DMS 273 (cell line): ENCODE results near the gene ZNF438.
A peak's percentile ranks its signal among the peaks of the same experiment; 100 is the strongest.
"Not testable (repeated sequence)": the region's sequence is repeated elsewhere in the genome, so short reads cannot be mapped to it uniquely, and the experiment has no call there.

Experiments
- DNase-seq: peaks from one replicate; lab custom pipeline; 2025; ENCODE audit not compliant: unreplicated experiment; lab: John Stamatoyannopoulos, UW

Gene ZNF438, protein sequence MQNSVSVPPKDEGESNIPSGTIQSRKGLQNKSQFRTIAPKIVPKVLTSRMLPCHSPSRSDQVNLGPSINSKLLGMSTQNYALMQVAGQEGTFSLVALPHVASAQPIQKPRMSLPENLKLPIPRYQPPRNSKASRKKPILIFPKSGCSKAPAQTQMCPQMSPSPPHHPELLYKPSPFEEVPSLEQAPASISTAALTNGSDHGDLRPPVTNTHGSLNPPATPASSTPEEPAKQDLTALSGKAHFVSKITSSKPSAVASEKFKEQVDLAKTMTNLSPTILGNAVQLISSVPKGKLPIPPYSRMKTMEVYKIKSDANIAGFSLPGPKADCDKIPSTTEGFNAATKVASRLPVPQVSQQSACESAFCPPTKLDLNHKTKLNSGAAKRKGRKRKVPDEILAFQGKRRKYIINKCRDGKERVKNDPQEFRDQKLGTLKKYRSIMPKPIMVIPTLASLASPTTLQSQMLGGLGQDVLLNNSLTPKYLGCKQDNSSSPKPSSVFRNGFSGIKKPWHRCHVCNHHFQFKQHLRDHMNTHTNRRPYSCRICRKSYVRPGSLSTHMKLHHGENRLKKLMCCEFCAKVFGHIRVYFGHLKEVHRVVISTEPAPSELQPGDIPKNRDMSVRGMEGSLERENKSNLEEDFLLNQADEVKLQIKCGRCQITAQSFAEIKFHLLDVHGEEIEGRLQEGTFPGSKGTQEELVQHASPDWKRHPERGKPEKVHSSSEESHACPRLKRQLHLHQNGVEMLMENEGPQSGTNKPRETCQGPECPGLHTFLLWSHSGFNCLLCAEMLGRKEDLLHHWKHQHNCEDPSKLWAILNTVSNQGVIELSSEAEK

DNA sequence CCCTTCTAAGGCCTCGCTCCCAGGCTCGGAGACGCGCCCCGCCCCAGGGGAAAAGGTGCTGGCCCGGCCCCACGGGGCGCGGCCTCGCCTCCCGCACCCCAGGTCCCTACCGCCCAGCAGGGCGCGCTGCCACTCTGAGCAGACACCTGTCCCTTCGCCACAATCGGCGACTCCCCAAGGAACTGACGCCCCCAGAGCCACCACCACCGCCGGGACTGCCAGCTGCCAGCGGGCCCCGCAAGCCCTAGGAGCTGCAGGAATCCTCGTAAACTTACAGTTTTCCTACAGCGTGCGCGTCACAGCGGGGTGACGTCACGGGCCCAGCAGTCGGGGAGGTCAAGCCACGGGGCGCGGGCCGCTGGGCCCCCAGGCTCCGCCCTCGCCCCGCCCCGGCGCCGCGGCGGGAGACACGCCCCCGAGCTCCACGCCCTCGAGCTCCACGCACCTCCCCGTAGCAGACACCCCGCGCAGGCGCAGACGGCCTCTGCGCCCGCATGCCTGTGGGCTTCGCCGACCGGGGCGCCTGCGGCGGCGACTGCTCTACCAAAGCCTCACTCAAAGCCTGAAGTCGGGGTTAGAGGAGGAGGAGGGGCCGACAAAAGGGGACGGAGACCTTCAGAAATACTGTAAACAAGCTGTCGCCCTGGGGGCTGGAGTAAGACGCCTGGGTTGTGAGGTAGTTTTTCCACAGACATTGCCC is at the start of gene ZNF438:
ZNF438 (minus strand) TSS at position 308 of the 700 bp plus-strand sequence. CDS start 154,831 bp downstream, outside the sequence.
- peak; percentile 94 for DNase-seq

DNA sequence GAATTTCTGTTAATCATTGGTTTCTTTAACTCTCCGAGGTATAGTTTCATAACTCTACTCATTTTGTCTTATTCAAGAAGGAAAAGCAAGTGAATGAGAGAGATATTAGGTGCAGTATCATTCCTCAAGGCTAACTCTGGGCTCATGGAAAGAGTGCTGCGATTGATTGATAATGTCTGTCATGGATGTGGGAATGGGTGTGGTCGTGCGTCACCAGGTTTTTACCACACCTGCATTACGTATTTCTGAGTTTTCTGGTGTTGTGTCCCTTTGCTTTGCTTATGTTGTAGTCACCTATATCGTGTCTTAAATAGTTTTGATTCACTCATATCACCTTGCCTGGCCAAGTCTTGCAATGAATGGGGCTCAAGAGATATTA is 44.9 kb upstream of the ZNF438 start:
- DNase-seq = no peak

DNA sequence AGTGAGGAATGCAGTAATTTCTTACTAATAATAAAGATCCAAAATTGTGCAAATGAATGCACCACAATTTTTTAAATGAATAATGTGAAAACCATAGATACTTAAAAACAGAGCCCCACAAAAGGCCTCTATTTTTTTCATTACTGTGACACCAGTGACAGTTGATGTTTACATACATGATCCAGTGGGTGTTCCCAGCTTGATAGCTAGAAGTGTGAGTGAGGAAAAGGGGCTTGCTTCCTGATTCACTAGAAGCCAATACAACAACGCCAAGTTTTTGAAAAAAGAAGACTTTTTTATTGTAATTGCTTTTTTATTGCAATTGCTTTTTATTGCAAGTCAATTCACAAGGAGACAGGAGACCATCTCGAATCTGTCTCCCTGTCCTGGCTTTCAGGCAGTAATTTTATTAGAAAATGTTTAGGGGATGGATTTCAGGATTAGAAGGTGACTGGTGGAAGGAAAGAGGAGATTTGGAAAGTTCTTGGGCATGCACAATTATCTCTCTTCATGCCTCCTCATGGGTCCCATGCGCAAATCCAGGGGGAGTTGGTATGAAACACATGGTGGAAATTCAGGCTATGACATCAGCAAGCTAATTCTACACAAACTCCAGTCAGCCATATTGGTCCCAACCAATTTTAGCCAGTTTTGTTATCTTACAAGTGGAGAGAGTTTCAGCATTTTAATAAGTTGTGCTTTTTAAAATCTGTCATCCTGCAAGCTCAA is 44.4 kb upstream of the ZNF438 start:
- no peak for DNase-seq

DNA sequence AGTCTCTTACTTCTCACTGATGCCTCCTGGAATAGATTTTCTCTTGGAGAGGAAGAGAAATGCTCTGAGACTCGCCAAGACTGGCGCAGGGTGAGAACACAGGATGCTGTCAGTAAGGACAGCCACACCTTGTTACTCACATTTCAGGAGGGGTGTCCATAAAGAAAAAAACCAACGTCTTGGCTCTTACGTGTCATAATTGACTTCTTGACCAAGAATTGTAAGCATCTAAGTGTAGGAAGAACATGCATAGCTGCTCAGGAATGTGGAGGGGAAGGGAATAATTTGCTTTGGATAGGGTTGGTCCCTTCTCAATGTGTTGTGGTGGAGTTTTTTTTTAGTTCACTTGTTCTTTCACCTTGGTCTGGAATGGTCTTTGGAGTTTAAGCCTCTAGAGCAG is 43.8 kb upstream of the ZNF438 start:
- DNase-seq = no peak

DNA sequence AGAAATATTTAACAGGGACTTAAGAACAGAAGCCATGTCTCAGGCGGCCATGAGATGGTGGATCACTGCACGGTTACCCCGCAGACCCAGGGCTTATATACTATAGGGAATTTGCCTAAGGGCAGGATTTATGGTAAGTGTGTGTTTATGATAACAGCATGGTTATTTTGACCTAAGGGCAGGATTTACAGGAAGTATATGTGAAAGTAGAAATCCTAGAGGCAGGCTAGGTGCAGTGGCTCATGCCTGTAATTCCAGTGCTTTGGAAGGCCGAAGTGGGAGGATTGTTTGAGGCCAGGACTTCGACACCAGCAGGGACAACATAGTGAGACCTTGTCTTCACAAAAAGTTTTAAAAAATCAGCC is 43.0 kb upstream of the ZNF438 start:
- DNase-seq = no peak

DNA sequence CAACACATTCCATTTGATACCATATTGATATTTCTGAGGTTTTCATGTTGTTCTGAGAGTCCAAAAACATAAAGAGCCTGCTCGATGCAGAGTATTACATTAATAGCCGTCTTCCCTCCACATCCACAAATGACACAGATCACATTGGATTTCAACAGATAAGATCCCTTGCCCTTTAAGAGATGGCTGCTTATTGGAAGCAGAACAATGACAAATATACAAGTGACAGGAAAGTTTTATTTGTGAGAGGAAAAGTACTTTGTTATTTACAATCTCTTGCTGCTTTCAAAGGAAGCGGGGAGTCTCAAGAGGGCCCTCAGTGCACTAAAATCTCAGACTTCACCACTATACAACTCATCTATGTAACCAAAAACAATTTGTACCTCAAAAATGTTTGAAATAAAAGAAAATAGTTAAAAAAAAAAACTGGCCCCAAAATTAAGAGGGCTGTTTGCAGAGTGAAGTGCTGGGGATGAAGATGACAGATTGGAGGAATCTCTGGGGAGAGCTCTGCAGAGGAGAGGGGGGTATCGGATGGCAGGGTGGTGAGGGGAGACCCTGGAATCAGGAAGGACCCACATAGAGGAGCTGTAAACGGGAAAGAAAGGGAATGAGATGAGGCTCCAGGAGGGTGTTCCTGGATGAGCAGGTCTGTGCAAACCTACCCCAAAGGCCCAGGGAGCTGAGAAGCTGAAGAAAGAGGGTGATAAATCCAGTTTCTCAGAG is 42.5 kb upstream of the ZNF438 start:
- no peak for DNase-seq

DNA sequence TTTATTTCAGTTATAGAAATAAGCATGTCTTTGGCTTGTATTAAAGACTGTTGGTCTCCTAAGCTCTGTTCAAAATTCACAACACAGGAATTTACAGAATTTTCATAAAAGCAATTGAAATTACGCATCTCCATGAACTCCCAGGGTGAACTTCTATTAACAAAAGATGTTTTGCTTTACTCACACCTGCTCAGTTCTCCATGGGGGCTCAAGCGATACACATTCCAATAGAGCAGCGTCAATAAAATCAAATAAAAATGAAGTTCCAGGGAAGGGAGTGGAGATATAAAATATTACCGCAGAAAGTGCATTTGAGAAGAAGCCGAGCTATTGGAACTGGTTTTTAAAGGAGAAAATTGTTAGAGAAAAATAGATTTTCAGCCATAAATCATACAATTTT is 41.5 kb upstream of the ZNF438 start:
- no peak for DNase-seq

DNA sequence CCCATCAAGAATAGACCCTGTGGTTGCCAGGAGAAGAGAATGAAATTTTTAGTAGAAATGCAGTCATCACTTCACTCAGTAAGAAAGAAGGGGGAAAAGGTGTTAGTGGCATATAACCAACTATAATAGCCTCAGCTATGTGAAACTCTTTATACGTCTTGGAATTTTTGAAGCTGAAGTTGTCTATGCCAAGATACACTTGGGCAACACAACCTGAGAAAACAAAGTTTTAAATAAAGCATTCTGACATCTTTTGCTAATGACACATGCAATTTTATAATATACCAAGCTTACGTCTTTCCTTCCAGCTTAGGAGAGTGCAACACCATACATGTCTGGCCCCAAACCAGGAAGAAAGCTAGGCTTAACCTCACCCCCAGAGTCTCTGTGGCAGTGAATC is 40.8 kb upstream of the ZNF438 start:
- no peak for DNase-seq

DNA sequence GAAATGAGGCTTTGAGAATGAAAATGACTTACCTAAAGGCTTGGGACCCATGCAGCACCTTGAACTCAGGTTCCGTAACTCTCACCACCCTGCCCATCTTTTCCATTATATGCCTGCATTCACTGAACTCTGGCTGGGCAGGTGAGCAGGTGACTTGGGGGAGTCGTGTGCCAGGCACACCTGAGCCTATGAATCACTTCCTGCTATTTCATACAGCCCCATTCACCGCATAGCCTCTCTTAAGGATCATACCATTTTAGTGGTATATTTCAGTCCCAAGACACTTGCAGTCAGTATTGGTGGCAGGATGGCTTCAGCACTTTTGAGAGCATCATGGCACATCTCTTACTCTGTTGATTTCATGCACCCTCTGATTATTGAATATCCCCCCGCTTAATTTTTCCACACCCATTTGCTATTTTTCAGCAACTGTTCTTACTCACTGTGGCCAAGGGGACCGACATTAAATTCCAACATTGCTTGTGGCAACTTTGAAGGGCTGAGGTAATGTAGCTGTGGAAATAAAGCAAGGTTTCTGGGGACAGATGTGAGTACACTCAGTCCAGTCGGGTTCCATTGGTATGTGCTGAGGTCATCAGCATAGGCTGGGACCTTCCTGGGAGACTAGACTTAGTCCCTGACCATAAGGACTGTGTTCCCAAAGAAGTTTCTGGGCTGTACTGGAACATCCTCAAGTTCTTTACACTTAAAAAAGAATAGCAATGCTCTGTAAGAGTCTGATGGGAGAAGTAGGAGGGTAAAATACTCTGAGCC is 39.8 kb upstream of the ZNF438 start:
- no peak for DNase-seq

DNA sequence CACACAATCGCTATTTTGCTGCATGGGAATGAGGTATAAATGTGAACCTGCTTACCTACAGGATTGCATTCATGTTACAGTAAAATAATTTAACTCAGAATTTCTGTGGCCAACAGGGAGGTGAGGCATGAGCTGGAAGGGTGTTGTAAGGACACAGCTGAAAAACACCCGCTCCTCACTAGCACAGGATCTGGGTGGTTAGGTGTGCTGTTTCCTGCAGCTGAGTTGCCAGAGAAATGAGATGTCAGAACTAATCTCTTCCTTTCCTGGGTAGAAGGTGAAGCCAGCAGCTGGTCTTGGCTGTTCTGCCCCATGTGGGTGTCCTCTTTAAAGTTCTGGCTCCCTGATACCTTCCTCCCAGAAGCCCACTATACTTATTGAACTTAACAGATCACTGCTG is 39.0 kb upstream of the ZNF438 start:
- no peak for DNase-seq

DNA sequence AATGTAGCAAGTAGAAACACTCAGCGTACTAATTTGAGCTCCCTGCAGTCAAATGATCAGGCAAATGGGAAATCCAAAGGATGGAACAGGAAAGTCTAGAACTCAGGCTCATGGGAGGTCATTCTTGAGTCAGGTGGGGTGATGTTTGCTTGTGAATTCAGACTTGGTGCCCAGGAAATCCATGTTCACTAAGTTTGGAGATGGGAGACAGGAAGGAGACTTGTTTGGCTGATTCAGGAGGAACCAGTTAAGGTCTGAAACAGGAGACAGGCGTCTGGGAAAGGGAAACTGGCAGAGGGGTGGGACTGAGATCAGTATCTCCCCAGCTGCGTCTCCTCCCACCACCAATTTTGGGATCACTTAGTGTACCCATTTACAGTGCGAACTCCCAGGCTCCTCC is 38.4 kb upstream of the ZNF438 start:
- DNase-seq = no peak

DNA sequence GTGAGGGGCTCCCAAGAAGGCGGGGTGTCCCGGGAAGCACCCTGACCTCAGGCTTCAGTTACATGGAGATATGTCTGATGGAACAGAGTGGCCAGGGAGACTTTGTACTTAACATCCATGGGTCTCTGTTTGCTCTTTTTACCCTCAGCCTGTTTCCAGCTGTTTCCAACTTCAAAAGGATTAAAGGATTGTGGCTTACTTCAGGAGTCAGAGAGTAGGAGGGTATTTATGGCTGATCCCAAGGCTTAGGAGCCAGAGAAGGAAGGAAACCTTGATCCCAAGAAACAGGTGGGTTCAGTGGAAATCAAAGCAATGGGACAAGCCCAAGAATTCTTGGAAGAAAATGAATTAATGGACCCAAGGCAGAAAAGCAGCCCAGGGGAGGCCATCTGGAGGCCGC is 37.7 kb upstream of the ZNF438 start:
- DNase-seq = no peak

DNA sequence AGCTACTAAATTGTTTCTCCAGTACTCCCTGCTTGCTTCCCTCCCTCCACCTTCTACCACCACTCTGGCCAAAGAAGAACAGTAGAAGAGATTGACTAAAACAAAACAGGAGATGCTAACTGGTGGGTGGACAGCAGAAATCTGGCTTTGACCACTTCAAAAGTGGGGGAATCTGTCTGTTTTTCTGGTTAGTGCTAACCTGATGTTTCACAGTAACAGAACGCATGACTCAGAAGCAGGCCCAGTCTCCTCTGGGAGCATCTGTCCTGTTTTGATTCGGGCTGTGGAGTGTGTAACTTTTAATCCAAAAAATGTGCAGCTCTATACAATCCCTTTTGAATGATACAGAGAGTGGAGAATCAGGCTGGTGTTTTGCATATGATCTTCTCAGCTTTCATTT is 32.7 kb upstream of the ZNF438 start:
- peak; percentile 41 for DNase-seq

DNA sequence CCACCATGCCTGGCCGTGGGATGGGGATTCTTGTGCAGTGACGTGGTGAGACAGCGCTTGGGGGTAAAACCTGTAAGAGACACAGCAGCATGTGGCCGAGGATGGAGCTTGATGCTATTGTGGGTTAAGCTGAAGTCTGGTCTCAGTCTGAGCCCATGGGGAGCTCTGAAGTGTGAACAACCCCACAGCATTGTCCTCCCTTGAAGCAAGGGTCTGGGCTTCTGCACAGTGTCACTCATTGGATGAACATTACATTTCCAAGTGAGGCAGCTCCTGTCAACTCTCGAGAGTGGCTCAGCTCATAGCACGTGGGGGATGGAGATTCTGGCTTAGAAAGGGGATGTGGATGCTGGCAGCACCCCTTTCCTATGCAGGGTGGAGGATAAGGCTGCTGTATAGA is 32.2 kb upstream of the ZNF438 start:
- DNase-seq = no peak

DNA sequence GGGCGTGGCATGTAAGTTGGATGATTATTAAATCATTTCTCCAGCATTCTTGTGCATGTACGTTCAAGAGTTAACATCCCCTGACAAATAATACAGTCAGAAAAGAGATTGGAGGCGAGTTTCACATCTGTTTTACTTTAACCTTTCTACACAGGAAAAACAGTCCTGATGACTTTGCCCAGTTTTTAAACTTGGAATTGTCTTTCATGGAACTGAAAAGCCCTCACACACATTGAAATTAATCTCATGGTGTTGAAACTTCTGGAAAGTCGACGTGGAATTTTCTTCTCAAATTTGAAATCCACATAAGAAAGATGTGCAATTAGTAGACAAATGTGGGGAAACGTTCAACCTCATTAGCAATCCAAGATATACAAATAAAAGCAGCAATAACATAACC is 31.2 kb upstream of the ZNF438 start:
- DNase-seq = no peak

DNA sequence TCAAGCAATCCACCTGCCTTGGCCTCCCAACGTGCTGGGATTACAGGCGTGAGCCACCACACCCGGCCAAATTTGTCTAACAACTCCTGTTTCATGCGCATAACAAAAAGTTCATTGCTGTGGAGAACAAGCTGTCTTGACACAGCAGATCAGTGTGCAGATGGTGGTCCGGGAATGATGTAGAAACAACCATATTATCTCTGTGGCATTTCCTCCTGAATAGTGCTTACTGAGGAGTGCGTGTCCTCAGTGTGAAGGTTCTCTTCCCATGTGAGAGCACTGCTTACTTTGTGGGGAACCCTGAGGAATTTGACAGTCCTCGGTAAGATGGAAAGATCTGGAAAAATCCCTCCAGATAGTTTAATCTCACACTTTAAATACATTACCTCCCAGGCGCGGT is 30.3 kb upstream of the ZNF438 start:
- DNase-seq = no peak

DNA sequence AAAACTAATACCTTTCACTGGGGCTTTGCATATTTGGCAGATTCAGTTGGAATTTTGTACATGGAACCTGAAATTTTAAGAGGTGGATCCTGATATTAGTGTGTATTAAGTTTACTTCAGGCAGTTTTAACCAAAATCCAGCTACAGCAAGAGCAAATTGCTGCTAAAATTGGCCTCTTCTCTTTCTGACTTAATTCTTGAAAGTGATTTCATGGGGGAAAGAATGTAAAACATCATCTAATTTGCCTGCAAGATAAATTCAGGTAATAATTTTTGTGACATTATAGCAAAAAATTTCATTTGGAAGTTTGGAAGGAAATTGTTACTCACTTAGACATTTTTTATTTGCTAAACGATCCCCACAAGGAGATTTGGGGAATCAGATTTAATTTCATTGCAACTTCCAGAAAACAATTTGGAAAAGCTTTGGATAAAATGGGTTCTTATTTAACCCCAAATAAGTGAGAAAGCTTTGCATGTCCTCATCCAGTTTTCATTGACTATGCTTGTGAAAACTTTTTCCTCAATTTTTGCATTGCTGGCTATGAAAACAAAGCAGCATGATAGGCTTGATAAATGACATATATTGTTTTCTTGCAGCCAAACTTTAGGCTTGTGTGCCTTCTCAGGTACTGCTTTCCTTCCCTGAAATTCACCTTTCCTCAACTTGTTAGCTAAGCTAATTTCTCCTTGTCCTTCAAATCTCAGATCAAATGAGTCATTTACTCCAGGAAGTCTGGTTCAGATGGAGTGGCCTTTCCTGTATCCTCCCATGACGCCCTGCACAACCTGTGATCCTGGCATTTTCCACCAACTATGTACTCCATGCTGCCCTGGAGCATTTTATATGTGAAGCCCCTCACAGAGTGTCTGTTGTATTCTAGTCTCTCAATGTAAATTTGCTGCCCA is 27.4 kb upstream of the ZNF438 start:
- DNase-seq = no peak

DNA sequence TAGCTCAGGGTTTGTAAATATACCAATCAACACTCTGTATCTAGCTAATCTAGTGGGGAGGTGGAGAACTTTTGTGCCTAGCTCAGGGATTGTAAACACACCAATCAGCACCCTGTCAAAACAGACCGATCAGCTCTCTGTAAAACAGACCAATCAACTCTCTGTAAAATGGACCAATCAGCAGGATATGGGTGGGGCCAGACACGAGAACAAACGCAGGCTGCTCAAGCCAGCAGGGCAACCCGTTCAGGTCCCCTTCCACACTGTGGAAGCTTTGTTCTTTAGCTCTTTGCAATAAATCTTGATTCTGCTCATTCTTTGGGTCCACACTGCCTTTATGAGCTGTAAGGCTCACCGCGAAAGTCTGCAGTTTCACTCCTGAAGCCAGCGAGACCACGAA is 25.0 kb upstream of the ZNF438 start:
- DNase-seq = not testable (repeated sequence)
